Lower leg skin (tissue), 3 donors: ENCODE data around the gene RBFA.

Experiments used
- CTCF ChIP-seq, 3 donors: fragments of 450-650 bp; IDR thresholded peaks; one replicate each; pipeline ENCODE4 v1.5.1; 2016; ENCODE audit warnings: antibody characterized with exemption in 3 of 3, mild to moderate bottlenecking in 3 of 3, moderate library complexity in 2 of 3
- POLR2A ChIP-seq, 2 donors: fragments of 450-650 bp; IDR thresholded peaks; one replicate each; pipeline ENCODE4 v1.6.1; 2016 to 2017; ENCODE audit warnings: antibody characterized with exemption in 2 of 2, mild to moderate bottlenecking in 1 of 2, moderate library complexity in 1 of 2

- no peak for TF ChIP-seq CTCF (IDR thresholded peaks at IDR 0.05)
- no peak for TF ChIP-seq POLR2A (IDR thresholded peaks at IDR 0.05)
These were observed 43.6 kb downstream of the RBFA start for GRCh38 chr18:80077873-80078272.
